Effector CD4-positive, alpha-beta T cell (primary cell): ENCODE results near the gene USP5.

Experiments used
- DNase-seq: peaks from one replicate; pipeline ENCODE4 v3.0.0-alpha.2; 2020
- total RNA-seq: gene quantifications from one replicate; lab custom pipeline; 2026; lab: John Stamatoyannopoulos, UW

Gene USP5
- total RNA-seq: 64.9 reads per million, percentile 74 among the genes with 10 or more reads in this experiment

- peak; percentile 98 for DNase-seq
Measured at GRCh38 chr12:6851921-6852650, at the start of gene USP5. USP5 (plus strand) TSS chr12:6852150; CDS start chr12:6852180, 30 bp downstream.

- DNase-seq: no peak
Measured at GRCh38 chr12:6807170-6807569, 44.8 kb upstream of the USP5 start.

- DNase-seq: no peak
Measured at GRCh38 chr12:6809056-6809455, 42.9 kb upstream of the USP5 start.

GRCh38 chr12:6810758-6811157 is 41.2 kb upstream of the USP5 start:
- no peak for DNase-seq

- DNase-seq: no peak
Measured at GRCh38 chr12:6813363-6813762, 38.6 kb upstream of the USP5 start.

DNA sequence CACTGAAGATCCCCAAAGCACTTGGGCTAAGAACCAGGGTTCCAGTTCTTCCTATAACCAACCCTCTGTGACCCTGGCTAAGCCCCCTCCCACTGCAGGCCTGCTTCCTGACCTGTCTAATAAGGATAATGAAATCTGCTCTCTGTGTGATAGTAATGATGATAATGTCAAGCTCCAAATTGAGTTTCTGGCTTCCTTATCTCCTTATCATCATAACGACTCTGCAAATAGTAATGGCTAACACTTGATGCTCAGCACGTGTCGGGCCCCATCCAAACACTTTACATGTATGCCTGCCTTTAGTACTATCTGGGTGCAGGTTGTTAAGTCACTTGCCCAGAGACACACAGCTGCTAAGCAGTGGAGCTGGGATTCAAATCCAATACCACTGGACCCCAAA is 35.4 kb upstream of the USP5 start:
- DNase-seq: no peak

GRCh38 chr12:6817098-6817497 is 34.9 kb upstream of the USP5 start:
- DNase-seq: no peak

DNA sequence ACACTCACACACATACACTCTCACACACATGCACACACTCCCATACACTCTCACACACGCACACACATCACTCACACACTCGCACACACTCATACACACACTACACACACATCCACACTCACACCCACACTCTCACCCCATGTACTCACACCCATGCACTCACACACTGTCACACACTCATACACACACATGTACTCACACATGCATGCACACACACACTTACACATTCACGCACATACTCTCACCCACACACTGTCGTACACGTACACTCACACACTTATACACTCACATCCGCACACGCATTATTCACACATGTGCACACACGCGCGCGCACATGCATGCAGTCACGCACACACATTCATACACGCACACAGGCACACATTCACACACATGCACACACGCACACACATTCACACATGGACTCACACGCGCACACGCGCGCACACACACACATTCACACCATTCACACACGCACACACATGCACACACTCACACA is 34.2 kb upstream of the USP5 start:
- DNase-seq: no peak

DNA sequence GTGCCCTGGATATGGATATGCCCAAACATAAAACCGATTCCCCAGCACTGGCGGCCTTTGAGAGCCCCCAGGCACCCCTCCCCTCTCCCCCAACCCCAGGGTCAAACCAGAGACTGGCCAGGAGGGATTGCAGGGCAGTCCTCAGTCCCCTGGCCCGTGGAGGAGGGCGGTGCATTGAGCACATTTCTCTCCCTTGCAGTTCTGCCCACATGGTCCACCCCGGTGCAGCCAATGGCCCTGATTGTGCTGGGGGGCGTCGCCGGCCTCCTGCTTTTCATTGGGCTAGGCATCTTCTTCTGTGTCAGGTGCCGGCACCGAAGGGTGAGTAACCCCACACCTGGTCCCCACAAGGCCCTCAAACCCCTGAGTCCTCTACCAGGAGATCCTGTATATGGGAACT is 33.7 kb upstream of the USP5 start:
- no peak for DNase-seq

- no peak for DNase-seq
Measured at GRCh38 chr12:6818645-6819044, 33.3 kb upstream of the USP5 start.

DNA sequence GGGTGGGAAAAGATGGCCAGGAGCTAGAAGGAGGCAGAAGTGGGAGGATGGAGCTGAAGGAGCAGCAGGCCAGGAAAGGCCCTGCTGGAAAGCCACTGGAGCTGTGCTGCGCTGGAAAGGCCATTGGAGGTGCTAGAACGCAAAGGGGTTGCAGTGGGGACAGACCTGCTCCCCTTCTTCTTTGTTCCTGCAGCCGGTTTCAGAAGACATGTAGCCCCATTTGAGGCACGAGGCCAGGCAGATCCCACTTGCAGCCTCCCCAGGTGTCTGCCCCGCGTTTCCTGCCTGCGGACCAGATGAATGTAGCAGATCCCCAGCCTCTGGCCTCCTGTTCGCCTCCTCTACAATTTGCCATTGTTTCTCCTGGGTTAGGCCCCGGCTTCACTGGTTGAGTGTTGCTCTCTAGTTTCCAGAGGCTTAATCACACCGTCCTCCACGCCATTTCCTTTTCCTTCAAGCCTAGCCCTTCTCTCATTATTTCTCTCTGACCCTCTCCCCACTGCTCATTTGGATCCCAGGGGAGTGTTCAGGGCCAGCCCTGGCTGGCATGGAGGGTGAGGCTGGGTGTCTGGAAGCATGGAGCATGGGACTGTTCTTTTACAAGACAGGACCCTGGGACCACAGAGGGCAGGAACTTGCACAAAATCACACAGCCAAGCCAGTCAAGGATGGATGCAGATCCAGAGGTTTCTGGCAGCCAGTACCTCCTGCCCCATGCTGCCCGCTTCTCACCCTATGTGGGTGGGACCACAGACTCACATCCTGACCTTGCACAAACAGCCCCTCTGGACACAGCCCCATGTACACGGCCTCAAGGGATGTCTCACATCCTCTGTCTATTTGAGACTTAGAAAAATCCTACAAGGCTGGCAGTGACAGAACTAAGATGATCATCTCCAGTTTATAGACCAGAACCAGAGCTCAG is 32.6 kb upstream of the USP5 start:
- no peak for DNase-seq

DNA sequence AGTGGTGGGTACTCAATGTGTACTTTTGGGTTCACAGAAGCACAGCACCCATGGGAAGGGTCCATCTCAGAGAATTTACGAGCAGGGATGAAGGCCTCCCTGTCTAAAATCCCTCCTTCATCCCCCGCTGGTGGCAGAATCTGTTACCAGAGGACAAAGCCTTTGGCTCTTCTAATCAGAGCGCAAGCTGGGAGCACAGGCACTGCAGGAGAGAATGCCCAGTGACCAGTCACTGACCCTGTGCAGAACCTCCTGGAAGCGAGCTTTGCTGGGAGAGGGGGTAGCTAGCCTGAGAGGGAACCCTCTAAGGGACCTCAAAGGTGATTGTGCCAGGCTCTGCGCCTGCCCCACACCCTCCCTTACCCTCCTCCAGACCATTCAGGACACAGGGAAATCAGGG is 31.8 kb upstream of the USP5 start:
- no peak for DNase-seq

DNA sequence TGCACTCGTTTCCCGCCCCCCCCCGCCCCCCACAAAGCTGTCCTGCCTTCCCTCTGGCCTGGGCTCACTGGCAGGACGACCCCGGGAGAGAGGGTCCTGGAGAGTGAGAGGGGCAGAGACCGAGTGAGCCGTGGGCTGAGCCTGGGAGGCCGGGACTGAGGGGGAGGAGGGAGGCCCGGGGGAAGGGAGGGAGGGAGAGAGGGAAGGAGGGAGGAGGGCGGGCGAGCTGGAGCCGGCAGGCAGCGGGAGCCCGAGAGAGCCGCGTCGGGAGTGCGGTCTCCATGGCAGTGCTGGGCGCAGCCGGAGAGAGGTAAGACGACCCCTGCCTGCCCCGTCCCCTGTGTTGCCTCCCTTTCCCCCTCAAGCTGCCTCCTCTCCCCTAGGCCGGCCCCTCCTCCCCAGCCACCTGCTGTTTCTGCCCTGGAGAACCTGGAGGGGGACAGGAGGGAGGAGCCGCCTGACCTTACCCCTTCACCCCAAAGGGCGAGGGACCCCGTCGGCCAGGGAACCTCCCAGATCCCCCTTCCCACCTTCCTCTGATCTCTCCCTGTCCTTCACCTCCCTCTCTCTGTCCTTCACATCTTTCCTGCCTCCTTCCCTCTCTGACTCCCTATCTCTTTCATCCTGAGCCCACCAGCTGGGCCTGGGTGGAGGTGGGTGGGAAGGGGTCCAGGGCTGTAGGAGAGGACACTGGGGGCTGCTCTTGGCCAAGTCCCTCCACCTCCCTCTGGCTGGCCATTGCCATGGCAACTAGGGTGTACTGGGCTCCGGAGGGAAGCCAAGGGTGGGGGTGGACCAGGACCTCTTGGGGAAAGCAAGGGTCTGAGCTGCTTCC is 30.1 kb upstream of the USP5 start, which contains the start of gene GPR162:
GPR162 (plus strand) TSS at position 231 of the 835 bp plus-strand sequence. CDS start 2,078 bp downstream, outside the sequence.
- DNase-seq: no peak

DNA sequence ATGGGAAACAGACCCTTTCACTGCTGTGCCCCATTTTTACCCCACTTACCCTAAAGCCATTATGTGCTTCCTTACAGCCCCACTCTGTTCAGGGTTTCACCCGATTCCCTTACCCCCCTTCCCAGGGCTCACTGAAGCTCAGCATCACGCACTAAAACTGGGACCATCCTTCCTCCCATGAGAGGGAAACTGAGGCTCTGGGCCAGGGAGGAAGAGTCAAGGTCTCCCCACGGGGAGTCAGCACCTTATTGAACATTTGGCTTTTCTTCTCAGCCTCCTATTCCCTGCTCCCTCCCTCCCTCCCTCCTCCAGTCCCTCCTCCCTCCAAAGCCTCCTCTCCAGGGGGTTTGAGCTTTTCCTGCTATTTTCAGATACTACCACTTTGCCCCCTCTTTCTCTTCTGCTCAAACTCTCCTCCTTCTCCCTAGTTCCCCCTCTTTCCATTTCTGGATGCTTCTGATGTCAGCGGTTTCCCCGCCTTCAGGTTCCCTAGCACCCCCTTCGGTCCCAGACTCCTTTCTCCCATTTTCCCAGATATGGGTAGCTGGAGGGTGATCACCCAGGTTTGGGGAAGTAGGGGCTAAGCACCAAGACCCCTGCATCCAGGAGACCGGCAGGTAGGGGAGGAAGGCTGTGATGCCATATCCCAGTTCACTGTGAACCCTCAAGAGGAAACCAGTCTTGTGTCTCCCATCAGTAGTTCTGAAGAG is 29.4 kb upstream of the USP5 start:
- no peak for DNase-seq

GRCh38 chr12:6823182-6824084 is 28.5 kb upstream of the USP5 start:
- DNase-seq: no peak

GRCh38 chr12:6824085-6824775 is 27.7 kb upstream of the USP5 start:
- DNase-seq: no peak

- DNase-seq: no peak
Measured at GRCh38 chr12:6824901-6825381, 27.0 kb upstream of the USP5 start.

DNA sequence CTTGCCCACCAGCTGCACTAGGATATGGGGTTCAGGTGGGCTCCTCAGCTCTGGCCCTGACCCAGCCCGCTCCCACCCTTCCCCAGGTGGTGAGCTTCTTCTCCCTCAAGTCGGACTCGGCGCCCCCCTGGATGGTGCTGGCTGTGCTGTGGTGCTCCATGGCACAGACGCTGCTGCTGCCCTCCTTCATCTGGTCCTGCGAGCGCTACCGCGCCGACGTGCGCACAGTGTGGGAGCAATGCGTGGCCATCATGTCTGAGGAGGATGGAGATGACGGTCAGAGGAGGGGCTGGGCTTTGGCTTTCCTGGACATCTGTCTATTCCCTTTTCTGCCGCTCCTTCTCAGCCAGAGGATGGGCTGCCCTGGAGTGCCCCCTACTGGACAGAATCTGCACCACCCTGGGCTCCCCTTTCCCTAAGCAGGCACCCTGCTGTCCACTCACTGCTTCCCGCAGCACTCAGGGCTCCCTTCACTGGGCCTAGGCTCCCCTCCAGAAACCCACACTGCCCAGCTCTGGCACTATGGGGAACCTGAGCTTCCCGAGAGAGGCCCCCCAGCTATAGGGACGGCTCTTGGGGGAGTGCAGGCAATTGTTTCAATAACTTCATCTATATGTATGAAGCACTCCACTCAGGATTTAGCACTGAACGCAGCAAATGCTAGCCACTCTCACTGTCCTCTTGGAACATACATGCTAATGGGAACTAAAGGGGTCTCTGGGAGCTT is 26.4 kb upstream of the USP5 start:
- peak; percentile 79 for DNase-seq

- no peak for DNase-seq
Measured at GRCh38 chr12:6826125-6826733, 25.7 kb upstream of the USP5 start.
